ENCODE measurements around the gene LCN12.

The LCN12 gene

DNA sequence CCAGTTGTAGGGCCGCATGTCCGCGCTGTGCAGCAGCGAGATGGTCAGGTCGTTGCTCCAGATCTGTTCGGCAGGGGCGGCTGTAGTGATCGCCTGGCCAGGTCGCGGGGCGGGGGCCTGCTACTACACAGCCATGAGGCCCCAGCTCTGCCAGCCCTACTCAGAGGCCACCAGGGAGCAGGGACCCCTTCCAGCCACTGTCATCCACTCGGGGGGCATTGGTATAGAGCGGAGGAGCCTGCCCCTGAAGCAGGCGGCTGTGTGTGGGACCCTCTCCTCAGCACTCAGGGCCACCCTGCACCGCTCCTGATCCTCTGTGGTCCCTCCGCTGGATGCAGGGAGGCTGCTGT, 9.2 kb upstream of the LCN12 start:
- no peak for DNase-seq (ENCODE audit: low read depth, low spot score)
- peak overlapping the region; percentile 78; the same call in 1 of the 2 replicates for H3K4me3 ChIP-seq (ENCODE audit: low read length)

DNA sequence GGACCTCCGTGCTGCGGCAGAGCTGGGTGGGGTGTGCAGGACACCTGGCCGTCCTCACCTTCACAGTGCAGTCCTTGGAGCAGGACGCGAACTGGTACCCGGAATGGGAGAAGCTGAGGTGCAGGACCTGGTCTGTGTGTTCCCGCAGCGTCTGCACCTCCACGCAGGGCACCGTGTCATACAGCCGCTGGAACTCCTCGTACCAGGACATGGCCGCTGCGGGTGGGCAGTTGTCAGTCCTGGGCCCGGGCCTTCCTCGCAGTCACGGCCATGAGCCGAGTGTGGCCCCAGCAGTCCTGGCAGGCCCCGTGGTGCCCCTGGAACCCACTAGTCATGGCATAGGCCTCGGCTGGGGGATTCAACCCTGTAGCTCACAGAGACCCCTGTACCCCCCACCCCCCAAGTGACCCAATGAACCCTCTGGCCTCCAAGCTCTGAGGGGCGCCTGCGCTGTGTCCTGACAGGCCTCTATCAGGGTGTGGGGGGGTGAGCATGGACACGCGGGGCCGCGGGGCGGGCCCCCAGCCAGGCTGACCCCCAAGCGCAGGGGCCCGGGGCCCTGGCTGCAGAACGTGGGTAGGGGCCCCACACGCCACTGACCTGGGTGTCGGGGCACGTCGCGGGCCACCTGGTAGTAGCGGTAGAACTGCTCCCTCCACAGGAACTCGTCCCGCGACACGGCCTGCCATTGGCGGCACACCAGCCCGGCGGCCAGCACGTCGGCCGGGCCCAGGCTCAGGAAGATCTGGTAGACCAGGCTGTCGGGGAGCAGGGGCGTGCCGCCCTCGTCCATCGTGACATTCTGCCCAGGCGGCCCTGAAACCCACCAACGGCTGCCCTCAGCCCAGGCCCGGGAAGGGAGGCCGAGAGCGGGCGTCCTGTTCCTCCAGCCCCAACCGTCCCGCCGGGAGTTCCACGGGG, 8.5 kb upstream of the LCN12 start:
- DNase-seq (ENCODE audit: low read depth, low spot score) = no peak
- H3K4me3 ChIP-seq (ENCODE audit: low read length) = peak overlapping the region; percentile 78

DNA sequence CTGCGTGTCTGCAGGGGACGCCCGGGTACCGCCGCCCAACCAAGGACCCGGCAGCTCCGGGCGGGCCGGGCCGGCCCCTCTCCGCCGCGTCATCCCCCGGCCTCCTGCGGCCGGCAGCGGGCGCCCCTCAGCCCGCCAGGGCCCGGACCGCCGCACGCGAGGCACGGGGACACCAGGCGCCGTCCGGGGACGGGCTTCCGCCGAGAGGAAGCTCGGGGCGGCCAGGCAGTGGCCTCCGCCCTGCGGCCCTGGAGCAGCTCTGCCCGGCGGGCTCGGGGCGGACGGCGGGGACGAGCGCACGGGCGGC, 7.9 kb upstream of the LCN12 start:
- DNase-seq (ENCODE audit: low read depth, low spot score) = no peak
- H3K4me3 ChIP-seq (ENCODE audit: low read length) = peak overlapping the region; percentile 78

DNA sequence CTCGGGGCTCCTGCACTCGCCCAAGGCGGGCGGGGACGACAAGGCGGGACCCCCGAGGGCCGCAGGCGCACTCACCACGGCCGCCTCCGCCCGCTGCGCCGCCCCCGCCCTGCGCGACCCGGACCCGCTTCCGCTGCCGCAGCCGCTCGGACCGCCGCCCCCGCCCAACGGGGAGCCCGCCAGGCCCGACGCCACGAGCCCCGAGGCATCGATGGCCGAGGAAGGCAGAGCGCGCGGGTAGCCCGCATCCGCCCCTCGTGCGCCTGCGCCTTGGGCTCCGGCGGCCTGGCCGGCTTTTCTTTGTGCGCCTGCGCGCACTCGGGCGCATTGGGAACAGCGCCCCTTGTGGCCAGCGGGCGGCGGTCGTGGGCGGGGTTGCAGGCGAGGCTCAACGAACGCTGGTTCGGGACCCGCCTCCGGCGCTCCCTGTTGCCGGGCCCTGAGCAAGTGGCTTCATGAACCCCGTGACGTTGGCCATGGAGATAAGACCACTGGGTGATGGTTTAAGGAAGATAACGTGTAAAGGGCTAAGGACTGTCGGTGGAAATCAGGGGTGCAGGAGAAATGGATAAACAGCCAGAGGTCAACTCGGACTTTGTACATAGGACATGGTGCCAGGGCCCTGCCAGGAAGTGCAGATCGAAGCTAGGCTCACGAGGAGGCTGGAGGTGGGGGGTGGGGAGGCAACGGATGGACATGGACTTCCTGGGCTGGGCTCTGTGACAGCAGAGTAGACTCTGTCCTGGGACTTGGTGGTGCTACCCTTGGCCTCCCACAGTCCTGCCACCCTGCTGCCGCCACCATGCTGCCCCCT, 7.3 kb upstream of the LCN12 start, which contains the start of the genes C8G and FBXW5:
Gene C8G, plus strand, starts transcription at position 725 of the 814 bp plus-strand sequence. Its CDS starts 78 bp downstream, at position 803.
Gene FBXW5, minus strand, starts transcription at position 220 of the 814 bp plus-strand sequence. CDS start 655 bp downstream, outside the sequence.
- H3K4me3 ChIP-seq (ENCODE audit: low read length) = peak within 1 kb of the TSS; percentile 78
- DNase-seq (ENCODE audit: low read depth, low spot score) = peak; percentile 82

DNA sequence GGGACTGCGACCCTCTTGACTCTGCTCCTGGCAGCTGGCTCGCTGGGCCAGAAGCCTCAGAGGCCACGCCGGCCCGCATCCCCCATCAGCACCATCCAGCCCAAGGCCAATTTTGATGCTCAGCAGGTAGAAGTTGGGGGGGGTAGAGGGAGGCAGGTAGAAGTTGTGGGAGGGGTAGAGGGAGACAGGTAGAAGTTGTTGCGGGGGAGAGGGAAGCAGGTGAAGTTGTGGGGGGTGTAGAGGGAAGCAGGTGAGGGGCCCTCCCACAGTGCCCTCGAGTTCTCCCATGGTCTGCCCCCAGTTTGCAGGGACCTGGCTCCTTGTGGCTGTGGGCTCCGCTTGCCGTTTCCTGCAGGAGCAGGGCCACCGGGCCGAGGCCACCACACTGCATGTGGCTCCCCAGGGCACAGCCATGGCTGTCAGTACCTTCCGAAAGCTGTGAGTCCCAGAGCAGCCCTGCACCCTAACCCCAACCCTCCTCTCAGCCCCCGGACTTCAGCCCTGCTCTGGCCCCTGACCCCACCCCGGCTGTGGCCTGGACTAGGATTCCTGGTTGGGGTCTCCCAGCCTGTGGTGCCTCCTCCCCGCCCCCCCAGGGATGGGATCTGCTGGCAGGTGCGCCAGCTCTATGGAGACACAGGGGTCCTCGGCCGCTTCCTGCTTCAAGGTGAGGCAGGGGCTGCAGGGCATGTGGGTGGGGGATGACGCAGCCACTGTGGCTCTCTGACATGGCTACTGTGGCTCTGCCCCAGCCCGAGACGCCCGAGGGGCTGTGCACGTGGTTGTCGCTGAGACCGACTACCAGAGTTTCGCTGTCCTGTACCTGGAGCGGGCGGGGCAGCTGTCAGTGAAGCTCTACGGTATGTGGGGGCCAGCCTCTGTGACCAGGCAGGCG, 6.5 kb upstream of the LCN12 start:
- H3K4me3 ChIP-seq (ENCODE audit: low read length) = no peak overlapping the region
- DNase-seq (ENCODE audit: low read depth, low spot score) = no peak

DNA sequence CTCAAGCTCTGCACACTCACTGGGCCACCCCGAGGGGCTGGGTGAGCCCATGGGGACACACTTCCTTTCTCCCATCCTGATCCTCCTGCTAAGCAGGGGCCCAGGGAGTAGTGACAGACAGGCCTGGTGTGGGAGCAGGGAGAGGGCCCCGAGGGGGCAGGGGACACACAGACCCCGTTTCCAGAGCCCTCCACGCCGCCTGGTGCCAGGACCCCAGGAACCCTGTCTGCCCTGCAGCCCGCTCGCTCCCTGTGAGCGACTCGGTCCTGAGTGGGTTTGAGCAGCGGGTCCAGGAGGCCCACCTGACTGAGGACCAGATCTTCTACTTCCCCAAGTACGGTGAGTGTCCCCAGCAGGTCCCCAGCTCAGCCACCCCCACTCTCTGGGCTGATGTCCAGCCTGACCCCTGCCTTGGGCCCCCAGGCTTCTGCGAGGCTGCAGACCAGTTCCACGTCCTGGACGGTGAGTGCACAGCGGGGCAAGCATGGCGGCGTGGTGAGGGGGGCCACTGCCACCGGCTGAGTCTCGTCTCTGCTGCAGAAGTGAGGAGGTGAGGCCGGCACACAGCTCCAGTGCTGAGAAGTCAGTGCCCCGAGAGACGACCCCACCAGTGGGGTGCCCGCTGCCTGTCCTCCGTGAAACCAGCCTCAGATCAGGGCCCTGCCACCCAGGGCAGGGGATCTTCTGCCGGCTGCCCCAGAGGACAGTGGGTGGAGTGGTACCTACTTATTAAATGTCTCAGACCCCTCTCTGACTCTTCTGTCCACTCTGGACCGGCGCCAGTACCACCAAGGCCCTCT, 5.6 kb upstream of the LCN12 start:
- DNase-seq (ENCODE audit: low read depth, low spot score) = no peak
- no peak overlapping the region for H3K4me3 ChIP-seq (ENCODE audit: low read length)

DNA sequence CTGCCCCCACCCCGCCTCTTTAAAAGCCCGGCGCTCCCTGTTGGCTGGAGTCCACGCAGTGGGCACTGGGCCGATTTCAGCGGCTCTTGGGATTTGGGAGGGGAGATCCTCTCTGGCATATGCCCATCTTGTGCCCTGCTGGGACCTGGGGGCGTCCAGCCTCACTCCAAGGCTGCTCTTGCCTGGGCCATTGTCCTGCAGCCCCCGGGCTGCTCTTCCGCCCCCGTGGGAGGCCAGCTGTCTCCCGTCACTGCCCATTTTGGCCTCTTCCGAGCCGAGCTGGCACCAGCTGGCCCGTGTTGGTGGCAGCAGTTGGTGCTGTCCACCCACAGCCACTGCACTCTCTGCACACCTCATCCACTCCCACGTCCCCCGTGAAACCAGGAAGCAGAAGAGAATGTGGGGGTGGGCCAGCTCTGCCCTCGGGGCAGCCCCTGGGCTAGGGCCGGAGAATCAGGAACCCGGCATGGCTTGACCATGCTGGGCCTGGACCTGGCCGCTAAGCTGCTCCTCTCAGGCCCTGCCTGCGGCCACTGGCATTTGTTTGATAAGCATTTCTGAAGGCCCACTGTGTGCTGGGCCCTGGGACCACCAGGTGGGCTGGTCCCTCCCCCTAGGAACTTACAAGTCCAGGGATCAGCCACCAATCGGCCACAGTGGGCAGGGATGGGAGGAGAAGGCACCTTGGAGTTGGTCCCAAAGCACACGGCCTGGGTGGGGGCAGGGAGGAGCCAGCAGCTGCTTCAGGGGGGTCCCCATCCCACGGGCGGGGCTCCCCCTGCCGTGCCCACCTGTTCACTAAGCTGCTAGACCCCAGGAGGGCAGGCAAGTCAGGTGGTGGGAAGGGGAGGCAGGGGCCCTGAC, 4.8 kb upstream of the LCN12 start:
- DNase-seq (ENCODE audit: low read depth, low spot score) = no peak
- no peak overlapping the region for H3K4me3 ChIP-seq (ENCODE audit: low read length)

DNA sequence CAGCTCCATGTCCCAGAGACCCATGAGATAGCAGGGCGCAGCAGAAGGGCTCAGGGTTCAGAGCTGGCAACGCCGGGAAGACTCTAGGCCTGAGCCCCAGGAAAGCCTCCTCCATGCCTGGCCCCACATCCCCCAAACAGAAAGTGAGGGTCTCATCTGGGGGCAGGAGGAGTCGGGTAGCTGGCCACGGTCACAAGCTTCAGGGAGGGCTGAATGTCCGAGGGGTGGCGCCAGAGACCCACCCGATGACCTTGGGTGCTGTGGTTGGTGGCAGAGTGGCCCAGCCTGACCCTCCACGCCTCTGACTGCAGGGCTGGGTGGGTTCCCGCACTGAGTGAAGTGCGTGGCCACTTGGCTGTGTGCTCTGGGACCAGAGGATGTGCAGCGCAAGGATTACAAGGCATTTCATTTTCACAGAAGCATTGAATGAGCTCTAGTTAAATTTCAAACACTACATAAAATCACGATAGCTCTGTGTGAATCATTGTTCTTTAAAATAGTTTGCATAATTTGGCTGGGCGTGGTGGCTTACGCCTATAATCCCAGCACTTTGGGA, 4.0 kb upstream of the LCN12 start:
- no peak for DNase-seq (ENCODE audit: low read depth, low spot score)

DNA sequence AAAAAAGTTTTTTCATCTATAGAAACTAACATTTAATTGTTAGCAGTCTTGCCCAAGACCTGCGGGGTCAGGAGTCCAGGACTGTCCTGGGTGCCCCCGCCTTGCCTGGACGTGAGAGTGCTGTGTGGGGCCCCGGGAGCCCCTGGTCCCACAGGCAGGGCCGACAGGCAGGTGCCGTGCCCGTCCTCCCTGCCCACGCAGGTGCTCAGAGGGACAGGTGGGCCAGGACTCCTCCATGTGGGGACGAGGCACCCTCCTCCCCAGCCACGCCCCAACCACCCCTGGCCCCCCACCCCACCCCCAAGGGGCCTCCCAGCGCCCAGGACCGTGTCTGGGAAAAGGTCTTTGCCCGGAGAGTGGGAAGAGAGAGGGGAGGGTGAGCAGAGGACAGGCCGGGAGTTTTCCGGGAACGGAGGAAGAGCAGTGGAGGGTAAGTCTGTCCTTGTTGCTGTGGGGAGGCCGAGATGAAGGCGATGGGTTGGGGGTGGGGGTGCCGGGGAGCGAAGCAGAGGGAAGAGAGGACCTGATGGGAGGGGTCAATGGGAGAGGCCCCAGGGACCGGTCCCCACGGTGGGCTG, 2.7 kb upstream of the LCN12 start:
- DNase-seq (ENCODE audit: low read depth, low spot score) = no peak
- peak overlapping the region; percentile 69 for H3K4me3 ChIP-seq (ENCODE audit: low read length)

More for the DNA sequence above, 4.0 kb upstream of the LCN12 start:
- H3K4me3 ChIP-seq (ENCODE audit: low read length) = no peak overlapping the region

DNA sequence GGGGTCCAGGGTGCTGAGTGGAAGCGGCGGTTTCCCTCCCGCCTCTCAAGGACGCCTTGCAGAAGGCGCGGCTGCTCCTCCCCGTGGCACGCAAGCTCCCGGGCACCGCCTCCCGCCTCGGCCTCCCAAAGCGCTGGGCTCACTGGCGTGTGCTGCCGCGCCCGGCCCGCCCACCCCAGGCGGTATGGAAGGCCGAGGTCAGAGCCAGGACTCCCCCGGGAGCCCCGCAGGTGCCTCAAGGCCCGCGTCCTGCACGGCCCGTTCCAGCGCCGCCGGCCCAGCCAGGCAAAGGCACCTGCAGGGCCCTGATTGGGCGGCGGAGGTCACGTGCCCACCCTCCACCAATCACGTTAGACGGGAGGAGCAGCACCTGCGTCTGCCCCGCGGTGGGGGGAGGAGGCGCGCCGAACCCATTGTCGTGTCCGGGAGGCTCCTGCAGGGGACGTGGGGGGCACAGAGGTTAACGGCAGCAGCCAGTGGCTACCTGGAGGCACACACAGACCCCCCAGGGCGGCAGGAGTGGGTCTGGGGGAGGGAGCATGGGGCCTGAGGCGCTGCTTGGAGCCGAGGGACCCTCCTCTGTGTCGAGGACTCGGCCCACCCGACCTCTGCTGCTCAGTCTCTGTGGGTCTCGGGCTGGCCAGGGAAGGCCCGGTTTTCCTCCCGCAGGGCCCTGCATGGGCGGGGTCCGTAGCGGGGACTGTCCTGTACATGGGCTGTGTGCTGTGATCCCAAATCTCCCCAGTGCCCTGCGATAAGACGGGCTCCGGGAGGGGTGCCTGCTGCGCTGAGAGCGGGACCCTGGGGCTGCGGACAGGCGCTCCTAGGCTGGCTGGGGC, 2.0 kb upstream of the LCN12 start:
- peak overlapping the region; percentile 69 for H3K4me3 ChIP-seq (ENCODE audit: low read length)
- DNase-seq (ENCODE audit: low read depth, low spot score) = peak; percentile 91

DNA sequence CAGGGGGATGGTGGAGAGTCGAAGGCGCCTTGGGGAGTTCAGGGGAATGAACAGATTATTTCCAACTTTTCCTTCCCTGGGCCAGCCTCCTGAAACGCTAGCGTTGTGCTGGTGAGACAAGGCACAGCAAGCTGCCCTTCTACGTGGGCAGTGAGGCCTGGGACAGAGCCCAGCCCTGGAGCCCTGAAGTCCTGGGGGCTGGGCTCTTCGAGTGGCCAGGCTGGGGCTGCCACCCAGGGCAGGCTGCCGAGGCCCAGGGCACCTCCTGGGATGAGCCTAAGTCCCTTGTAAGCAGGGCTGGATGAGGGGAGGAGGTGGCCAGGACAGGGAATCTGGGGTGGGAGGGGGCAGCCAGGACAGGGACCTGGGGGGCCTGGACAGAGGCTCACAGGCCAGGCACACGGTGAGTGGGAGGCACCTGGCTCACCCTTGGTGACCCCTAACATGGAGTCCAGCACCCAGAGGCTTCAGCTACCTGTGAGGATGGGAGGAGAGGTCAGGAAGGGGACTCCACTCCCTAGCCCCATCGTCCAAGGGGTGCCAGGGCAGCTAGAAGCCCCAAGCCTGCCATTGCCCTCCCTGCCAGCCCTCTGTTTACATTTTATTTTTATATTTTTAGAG, 1.3 kb upstream of the LCN12 start:
- no peak for DNase-seq (ENCODE audit: low read depth, low spot score)
- peak overlapping the region; percentile 69 for H3K4me3 ChIP-seq (ENCODE audit: low read length)

DNA sequence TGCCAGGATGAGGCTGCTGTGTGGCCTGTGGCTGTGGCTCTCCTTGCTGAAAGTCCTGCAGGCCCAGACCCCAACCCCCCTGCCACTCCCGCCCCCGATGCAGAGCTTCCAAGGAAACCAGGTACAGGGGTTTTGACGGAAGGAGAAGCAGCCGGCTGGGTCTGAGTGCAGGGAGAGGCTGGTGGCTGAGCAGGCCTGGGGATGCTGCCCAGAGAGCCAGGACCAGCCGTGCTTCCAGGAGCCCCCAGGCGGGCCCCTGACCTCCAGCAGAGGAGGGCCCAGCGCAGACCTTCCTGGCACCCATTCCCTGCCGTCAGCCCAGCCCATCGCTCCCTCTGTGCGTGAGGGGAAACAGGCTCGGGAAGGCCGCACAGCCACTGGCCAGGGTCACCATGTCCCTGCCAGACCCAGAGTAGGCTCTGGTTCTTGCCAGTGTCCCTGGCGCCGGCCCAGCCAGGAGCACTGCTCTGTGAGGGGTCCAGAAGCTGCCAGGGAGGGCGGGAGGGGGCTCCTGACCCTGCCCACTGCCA, 313 bp downstream of the LCN12 start:
- no peak for DNase-seq (ENCODE audit: low read depth, low spot score)
- no peak overlapping the region for H3K4me3 ChIP-seq (ENCODE audit: low read length)

DNA sequence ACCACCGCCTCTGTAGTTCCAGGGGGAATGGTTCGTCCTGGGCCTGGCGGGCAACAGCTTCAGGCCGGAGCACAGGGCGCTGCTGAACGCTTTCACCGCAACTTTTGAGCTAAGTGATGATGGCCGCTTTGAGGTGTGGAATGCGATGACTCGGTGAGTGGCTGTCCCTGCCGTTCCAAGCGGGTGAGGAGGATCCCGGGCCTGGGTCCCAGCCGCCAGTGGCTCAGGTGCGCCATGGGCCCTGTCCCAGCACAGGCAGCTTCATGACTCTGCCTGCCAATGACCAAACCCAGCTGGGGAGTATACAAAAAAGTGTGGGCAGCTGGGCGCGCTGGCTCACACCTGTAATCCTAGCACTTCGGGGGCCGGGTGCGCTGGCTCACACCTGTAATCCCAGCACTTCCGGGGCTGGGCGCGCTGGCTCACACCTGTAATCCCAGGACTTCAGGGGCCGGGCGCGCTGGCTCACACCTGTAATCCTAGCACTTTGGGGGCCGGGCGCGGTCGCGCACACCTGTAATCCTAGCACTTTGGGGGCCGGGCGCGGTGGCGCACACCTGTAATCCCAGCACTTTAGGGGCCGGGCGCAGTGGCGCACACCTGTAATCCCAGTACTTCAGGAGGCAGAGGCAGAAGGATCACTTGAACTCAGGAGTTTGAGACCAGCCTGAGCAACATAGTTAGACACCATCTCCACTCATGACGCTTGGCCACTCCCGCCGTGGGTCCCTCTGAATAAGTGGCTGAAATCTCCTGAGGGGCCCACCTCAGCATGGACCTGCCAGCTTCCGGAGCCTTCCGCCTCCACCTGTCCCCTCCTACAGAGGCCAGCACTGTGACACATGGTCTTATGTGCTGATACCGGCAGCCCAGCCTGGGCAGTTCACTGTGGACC, 1.1 kb downstream of the LCN12 start:
- no peak for DNase-seq (ENCODE audit: low read depth, low spot score)
- H3K4me3 ChIP-seq (ENCODE audit: low read length) = no peak overlapping the region

DNA sequence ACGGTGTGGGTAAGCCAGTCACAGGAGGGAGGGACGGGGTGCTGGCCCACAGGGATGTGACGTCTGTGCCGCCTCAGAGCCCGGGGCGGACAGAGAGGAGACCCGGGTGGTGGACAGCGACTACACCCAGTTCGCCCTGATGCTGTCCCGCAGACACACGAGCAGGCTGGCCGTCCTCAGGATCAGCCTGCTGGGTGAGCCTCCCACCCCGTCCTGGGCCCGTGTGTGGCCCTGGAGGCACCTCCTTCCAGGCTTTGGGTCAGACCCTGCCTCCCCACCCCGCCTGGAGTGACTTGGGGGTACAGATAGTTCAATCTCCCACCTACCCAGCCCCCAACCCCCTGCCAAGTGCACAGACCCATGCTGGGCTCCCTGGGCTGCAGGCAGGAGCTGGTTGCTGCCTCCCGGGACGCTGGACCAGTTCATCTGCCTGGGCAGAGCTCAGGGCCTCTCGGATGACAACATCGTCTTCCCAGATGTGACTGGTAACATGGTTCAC, 1.7 kb downstream of the LCN12 start:
- H3K4me3 ChIP-seq (ENCODE audit: low read length) = no peak overlapping the region
- DNase-seq (ENCODE audit: low read depth, low spot score) = no peak

Data from Jurkat, Clone E6-1 (cell line).